Hepatocyte (in vitro differentiated cells): Measurements from ENCODE around the gene METTL24. TPM values are rescaled to one million over a fixed set of nuclear protein-coding genes. Genes with fewer than 3 reads are reported as not detected.

Experiments
- DNase-seq: peaks from one replicate; pipeline ENCODE4 v3.0.0-alpha.2; 2016; ENCODE audit warnings: low spot score
- H2AFZ ChIP-seq: fragments of 200-600 bp; sonication (generic); 2 replicates; pipeline ENCODE4 v1.6.0; 2016; ENCODE audit warnings: antibody characterized with exemption, mild to moderate bottlenecking
- H3K27ac ChIP-seq: fragments of 200-600 bp; sonication (generic); 2 replicates; pipeline ENCODE4 v1.5.1; 2016; ENCODE audit warnings: mild to moderate bottlenecking
- H3K27me3 ChIP-seq: fragments of 200-600 bp; sonication (generic); 2 replicates; pipeline ENCODE4 v1.6.1; 2016
- H3K36me3 ChIP-seq: fragments of 200-600 bp; sonication (generic); replicated peaks from 2 replicates; pipeline ENCODE4 v1.5.1; 2016; ENCODE audit warnings: low read depth; ENCODE audit not compliant: insufficient read depth
- H3K4me1 ChIP-seq: fragments of 200-600 bp; sonication (generic); 2 replicates; pipeline ENCODE4 v1.5.1; 2016; ENCODE audit warnings: mild to moderate bottlenecking, moderate library complexity; ENCODE audit not compliant: insufficient read depth
- H3K4me2 ChIP-seq: fragments of 200-600 bp; sonication (generic); 2 replicates; pipeline ENCODE4 v1.6.0; 2016
- H3K4me3 ChIP-seq: fragments of 200-600 bp; sonication (generic); 2 replicates; pipeline ENCODE4 v1.5.1; 2016; ENCODE audit warnings: mild to moderate bottlenecking
- H3K79me2 ChIP-seq: fragments of 200-600 bp; sonication (generic); 2 replicates; pipeline ENCODE4 v1.6.0; 2017; ENCODE audit warnings: mild to moderate bottlenecking
- H3K9me2 ChIP-seq: fragments of 200-600 bp; sonication (generic); replicated peaks from 2 replicates; pipeline ENCODE4 v1.6.0; 2017; ENCODE audit warnings: mild to moderate bottlenecking; ENCODE audit not compliant: insufficient read depth
- H3K9me3 ChIP-seq: fragments of 200-600 bp; sonication (generic); 2 replicates; pipeline ENCODE4 v1.5.1; 2016; ENCODE audit warnings: low read depth, mild to moderate bottlenecking
- H4K20me1 ChIP-seq: fragments of 200-600 bp; sonication (generic); 2 replicates; pipeline ENCODE4 v1.6.0; 2016; ENCODE audit warnings: mild to moderate bottlenecking; ENCODE audit not compliant: insufficient read depth, poor library complexity, severe bottlenecking
- EZH2 ChIP-seq: fragments of 200-600 bp; sonication (generic); IDR thresholded peaks from 2 replicates; pipeline ENCODE4 v1.6.1; 2016; ENCODE audit warnings: antibody characterized with exemption, mild to moderate bottlenecking, borderline replicate concordance
- EZH2phosphoT487 ChIP-seq: fragments of 200-600 bp; sonication (generic); IDR thresholded peaks from one replicate; pipeline ENCODE4 v1.6.1; 2018; ENCODE audit warnings: antibody characterized with exemption, mild to moderate bottlenecking, low read depth, moderate library complexity; ENCODE audit not compliant: unreplicated experiment, severe bottlenecking
- WGBS: methylation state at CpG from one replicate; pipeline ENCODE4 v1.1.6; 2016; ENCODE audit warnings: low lambda C conversion rate; ENCODE audit errors: missing lambda C conversion rate; 5-methylcytosine and 5-hydroxymethylcytosine counted together
- polyA plus RNA-seq: library from polyadenylated mRNA; unstranded; fragments of >200 nt; fragmentation: Nextera tagmentation; extraction: Ambion mirVana; gene quantifications from 2 replicates; pipeline ENCODE4 v1.2.1, GENCODE V29; 2016
- total RNA-seq: library from RNA; depleted of rRNA; stranded (reverse); fragments of >200 nt; gene quantifications from 2 replicates; pipeline ENCODE4 v1.2.3, GENCODE V29; 2014
- TF ChIP-seq, protein P1 (sequence below): fragments of 200-600 bp; sonication (generic); IDR thresholded peaks from 2 replicates; pipeline ENCODE4 v1.5.1; 2016; ENCODE audit warnings: antibody characterized with exemption, mild to moderate bottlenecking; ENCODE audit not compliant: poor library complexity

METTL24 gene
- total and polyA plus RNA-seq, 2 experiments from 2014 or later = 2.2 to 5.7 TPM

- Histone ChIP-seq H3K79me2 (no peaks in the 10 kb centered on the region), H3K9me2 (no peaks in the 10 kb centered on the region), H2AFZ (no peak overlapping the region), H3K27ac (no peak overlapping the region), H3K9me3 (no peaks in the 10 kb centered on the region), H3K4me2 (no peak overlapping the region), H3K27me3 (no peaks in the 10 kb centered on the region), H3K4me3 (no peak overlapping the region), H3K36me3 (no peaks in the 10 kb centered on the region), H4K20me1 (no peaks in the 10 kb centered on the region), H3K4me1 (peaks cover under 1% of the 10 kb centered on the region)
- no peak for DNase-seq
- TF ChIP-seq EZH2 (no peak), EZH2phosphoT487 (no peak)
- TF ChIP-seq, protein P1, sequence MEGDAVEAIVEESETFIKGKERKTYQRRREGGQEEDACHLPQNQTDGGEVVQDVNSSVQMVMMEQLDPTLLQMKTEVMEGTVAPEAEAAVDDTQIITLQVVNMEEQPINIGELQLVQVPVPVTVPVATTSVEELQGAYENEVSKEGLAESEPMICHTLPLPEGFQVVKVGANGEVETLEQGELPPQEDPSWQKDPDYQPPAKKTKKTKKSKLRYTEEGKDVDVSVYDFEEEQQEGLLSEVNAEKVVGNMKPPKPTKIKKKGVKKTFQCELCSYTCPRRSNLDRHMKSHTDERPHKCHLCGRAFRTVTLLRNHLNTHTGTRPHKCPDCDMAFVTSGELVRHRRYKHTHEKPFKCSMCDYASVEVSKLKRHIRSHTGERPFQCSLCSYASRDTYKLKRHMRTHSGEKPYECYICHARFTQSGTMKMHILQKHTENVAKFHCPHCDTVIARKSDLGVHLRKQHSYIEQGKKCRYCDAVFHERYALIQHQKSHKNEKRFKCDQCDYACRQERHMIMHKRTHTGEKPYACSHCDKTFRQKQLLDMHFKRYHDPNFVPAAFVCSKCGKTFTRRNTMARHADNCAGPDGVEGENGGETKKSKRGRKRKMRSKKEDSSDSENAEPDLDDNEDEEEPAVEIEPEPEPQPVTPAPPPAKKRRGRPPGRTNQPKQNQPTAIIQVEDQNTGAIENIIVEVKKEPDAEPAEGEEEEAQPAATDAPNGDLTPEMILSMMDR = no peak
- WGBS = 94% methylated on average over 4 of the region's 4 CpGs
Measured at GRCh38 chr6:110395221-110395620, 37.1 kb upstream of the METTL24 start.

DNA sequence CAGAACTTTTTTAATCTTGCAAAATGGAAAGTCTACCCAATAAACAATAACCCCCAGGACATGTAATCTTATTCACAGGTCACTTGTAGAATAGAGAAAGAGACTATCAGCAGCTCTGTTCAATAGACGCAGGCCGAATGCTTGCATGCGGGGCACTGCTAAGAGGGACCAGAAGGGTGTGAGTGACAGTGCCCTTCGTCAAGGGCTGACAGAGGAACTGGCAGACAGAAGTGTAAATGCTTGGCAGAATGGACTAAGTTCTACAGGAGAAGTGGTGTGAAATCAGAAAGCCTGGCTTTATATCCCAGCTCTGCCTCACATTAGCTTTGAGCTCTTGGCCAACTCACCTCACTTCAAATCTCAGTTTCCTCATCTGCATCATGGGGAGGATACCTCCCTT lies 36.3 kb upstream of the METTL24 start:
- no peak overlapping the region for H3K4me3 ChIP-seq
- TF ChIP-seq EZH2 (no peak), EZH2phosphoT487 (no peak)
- TF ChIP-seq, protein P1 = no peak
- H3K9me3 ChIP-seq = no peaks in the 10 kb centered on the region
- no peaks in the 10 kb centered on the region for H3K36me3 ChIP-seq
- no peak overlapping the region for H3K4me2 ChIP-seq
- no peak overlapping the region for H2AFZ ChIP-seq
- no peaks in the 10 kb centered on the region for H3K79me2 ChIP-seq
- no peak for DNase-seq
- H3K9me2 ChIP-seq = no peaks in the 10 kb centered on the region
- H3K27ac ChIP-seq = no peak overlapping the region
- peaks cover 6% of the 10 kb centered on the region for H3K4me1 ChIP-seq
- H4K20me1 ChIP-seq = no peaks in the 10 kb centered on the region
- no peaks in the 10 kb centered on the region for H3K27me3 ChIP-seq
- WGBS = 95% methylated on average over 4 of the region's 4 CpGs

- Histone ChIP-seq H3K4me1 (peaks cover 6% of the 10 kb centered on the region), H3K9me2 (no peaks in the 10 kb centered on the region), H3K36me3 (no peaks in the 10 kb centered on the region), H2AFZ (no peak overlapping the region), H3K9me3 (no peaks in the 10 kb centered on the region), H3K4me2 (no peak overlapping the region), H4K20me1 (no peaks in the 10 kb centered on the region), H3K27me3 (no peaks in the 10 kb centered on the region), H3K79me2 (no peaks in the 10 kb centered on the region), H3K27ac (no peak overlapping the region), H3K4me3 (no peak overlapping the region)
- TF ChIP-seq, protein P1 = no peak
- TF ChIP-seq EZH2 = no peak
- TF ChIP-seq EZH2phosphoT487 = no peak
- WGBS = 78% methylated on average over 9 of the region's 9 CpGs
- DNase-seq = no peak
Measured at GRCh38 chr6:110392727-110393126, 34.6 kb upstream of the METTL24 start.

- Histone ChIP-seq H3K9me2 (no peaks in the 10 kb centered on the region), H3K36me3 (no peaks in the 10 kb centered on the region), H3K4me2 (no peak overlapping the region), H3K9me3 (no peaks in the 10 kb centered on the region), H3K4me3 (no peak overlapping the region), H2AFZ (no peak overlapping the region), H3K27ac (no peak overlapping the region), H3K4me1 (peaks cover 6% of the 10 kb centered on the region), H4K20me1 (no peaks in the 10 kb centered on the region), H3K79me2 (no peaks in the 10 kb centered on the region), H3K27me3 (no peaks in the 10 kb centered on the region)
- 26% methylated on average over 2 of the region's 2 CpGs for WGBS
- TF ChIP-seq EZH2phosphoT487 (no peak), EZH2 (no peak)
- TF ChIP-seq, protein P1 = no peak
- no peak for DNase-seq
Measured at GRCh38 chr6:110390404-110390803, 32.3 kb upstream of the METTL24 start.
